Common myeloid progenitor, CD34-positive (primary cell): ENCODE data around the gene TROAP.
"Not testable (repeated sequence)": the region's sequence is repeated elsewhere in the genome, so short reads cannot be mapped to it uniquely, and the experiment has no call there.

Source experiments
- CTCF ChIA-PET: fragments of 350-600 bp; sonication (Branson Sonifier 250); formaldehyde crosslinking; loops from one replicate; lab custom pipeline; 2021; ENCODE audit warnings: antibody characterized with exemption; lab: Charles Lee
- POLR2A ChIA-PET: fragments of 350-600 bp; sonication (Branson Sonifier 250); formaldehyde crosslinking; loops from one replicate; lab custom pipeline; 2021; ENCODE audit warnings: antibody characterized with exemption; lab: Charles Lee
- DNase-seq, 3 donors: peaks; one replicate each; pipeline versions ENCODE4 v3.0.0 to v3.0.0-alpha.2; 2013
- H3K27ac ChIP-seq, 2 experiments: 1 replicate in 1 of 2; 2 replicates in 1 of 2; pipeline ENCODE4 v1.7.0; 2013; ENCODE audit warnings: inconsistent platforms in 2 of 2, low read length in 2 of 2, mild to moderate bottlenecking in 2 of 2, low read depth in 1 of 2, moderate library complexity in 1 of 2; ENCODE audit not compliant: severe bottlenecking in 2 of 2, insufficient read depth in 1 of 2, poor library complexity in 1 of 2
- H3K27me3 ChIP-seq, 5 experiments: replicated peaks in 2 of 5; 1 replicate in 3 of 5; 2 replicates in 2 of 5; pipeline versions ENCODE4 v1.6.1 to v1.7.0; 2013; ENCODE audit warnings: low read length in 4 of 5, mild to moderate bottlenecking in 2 of 5, moderate library complexity in 2 of 5, inconsistent platforms in 1 of 5; ENCODE audit not compliant: insufficient read depth in 5 of 5, control insufficient read depth in 4 of 5
- H3K36me3 ChIP-seq, 4 experiments: 1 replicate in 2 of 4; 2 replicates in 2 of 4; pipeline versions ENCODE4 v1.6.1 to v1.7.0; 2013; ENCODE audit warnings: low read length in 3 of 4, control low read depth in 1 of 4, mild to moderate bottlenecking in 1 of 4; ENCODE audit not compliant: control insufficient read depth in 4 of 4, insufficient read depth in 4 of 4
- H3K4me1 ChIP-seq, 4 experiments: 1 replicate in 3 of 4; 2 replicates in 1 of 4; pipeline versions ENCODE4 v1.6.1 to v1.7.1; 2013; ENCODE audit warnings: low read length in 3 of 4, mild to moderate bottlenecking in 3 of 4, control low read depth in 1 of 4, inconsistent platforms in 1 of 4, moderate library complexity in 1 of 4; ENCODE audit not compliant: control insufficient read depth in 4 of 4, insufficient read depth in 4 of 4; ENCODE audit errors: control extremely low read depth in 1 of 4
- H3K4me3 ChIP-seq, 7 experiments: 1 replicate in 4 of 7; 2 replicates in 3 of 7; pipeline versions ENCODE4 v1.5.1 to v1.7.0; 2013; ENCODE audit warnings: mild to moderate bottlenecking in 7 of 7, low read length in 6 of 7, moderate library complexity in 6 of 7, inconsistent platforms in 2 of 7, low read depth in 2 of 7, control low read depth in 1 of 7; ENCODE audit not compliant: insufficient read depth in 4 of 7, control insufficient read depth in 1 of 7; ENCODE audit errors: extremely low read depth in 1 of 7
- H3K9me3 ChIP-seq, 5 experiments: 1 replicate in 4 of 5; 2 replicates in 1 of 5; pipeline versions ENCODE4 v1.6.1 to v1.7.1; 2013; ENCODE audit warnings: low read length in 4 of 5, mild to moderate bottlenecking in 2 of 5, inconsistent platforms in 1 of 5, low read depth in 1 of 5, moderate library complexity in 1 of 5; ENCODE audit not compliant: control insufficient read depth in 4 of 5, insufficient read depth in 2 of 5; ENCODE audit errors: control extremely low read depth in 1 of 5
- WGBS: methylation state at CpG from one replicate; pipeline ENCODE4 v1.1.5; 2013; ENCODE audit not compliant: insufficient coverage; 5-methylcytosine and 5-hydroxymethylcytosine counted together

TROAP gene

DNA sequence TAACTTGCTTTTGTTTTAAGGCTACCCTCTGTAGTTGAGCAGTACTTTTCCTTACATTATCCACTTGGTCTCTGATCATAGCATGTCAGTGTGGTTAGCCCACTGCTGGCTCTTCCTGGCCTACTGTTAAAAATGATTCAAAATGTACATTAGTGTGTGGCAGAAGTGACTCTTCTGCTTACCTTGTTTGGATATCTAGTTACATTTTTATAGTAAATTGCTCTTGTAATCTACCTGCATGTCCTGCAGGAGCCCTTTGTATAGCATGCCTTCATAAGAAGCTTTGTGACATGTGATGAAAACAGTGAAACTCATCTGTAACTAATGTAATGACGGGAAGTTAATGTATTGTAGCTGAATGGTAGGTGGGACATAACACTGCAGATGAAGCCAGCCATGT, 52.4 kb downstream of the TROAP start:
- WGBS, result 92% methylated on average over 1 of the region's 1 CpG
- peaks cover 0 to 2% (median 0%) of the 10 kb centered on the region in 4 experiments for H3K4me1 ChIP-seq
- no peaks in the 10 kb centered on the region for H3K9me3 ChIP-seq
- H3K27me3 ChIP-seq, result no peaks in the 10 kb centered on the region
- DNase-seq, result no peak
- H3K27ac ChIP-seq, result no peak overlapping the region
- H3K36me3 ChIP-seq, result no peaks in the 10 kb centered on the region
- POLR2A ChIA-PET, result no interaction called here
- H3K4me3 ChIP-seq, result no peak overlapping the region
- CTCF ChIA-PET, result interaction anchor here (0.6 to 1.0 kb wide), 2 partner anchors 12 to 82 kb away, joined by 3 to 4 read pairs; no protein-coding TSS in a partner anchor

DNA sequence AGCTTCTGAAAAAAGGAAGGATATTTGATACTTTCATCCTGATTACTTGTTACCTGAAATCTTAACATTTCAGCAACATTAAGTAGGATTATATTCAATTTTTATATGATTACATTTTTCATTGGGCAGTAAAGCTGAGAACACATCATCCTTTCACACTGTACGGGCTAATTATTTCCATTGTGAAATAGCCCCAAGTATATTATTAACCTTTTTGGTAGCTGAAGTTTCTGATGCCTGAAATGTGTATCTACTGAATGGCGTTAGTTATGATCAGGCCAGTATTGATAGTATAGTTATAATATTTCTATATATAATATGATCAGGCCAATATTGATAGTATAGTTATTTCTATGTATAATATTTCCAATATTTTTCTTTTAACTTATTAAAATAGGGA, 54.3 kb downstream of the TROAP start:
- POLR2A ChIA-PET, result no interaction called here
- CTCF ChIA-PET, result interaction anchor here (0.8 to 1.6 kb wide), 8 partner anchors 8 to 136 kb away, joined by 3 to 7 read pairs (median 3); no protein-coding TSS in a partner anchor
- H3K27ac ChIP-seq, result no peak overlapping the region
- no peaks in the 10 kb centered on the region for H3K36me3 ChIP-seq
- no peaks in the 10 kb centered on the region for H3K27me3 ChIP-seq
- no peak for DNase-seq
- no peak overlapping the region for H3K4me3 ChIP-seq
- H3K4me1 ChIP-seq, result no peaks in the 10 kb centered on the region
- WGBS, result no CpG with 5 or more reads among the region's 2 CpGs
- no peaks in the 10 kb centered on the region for H3K9me3 ChIP-seq

DNA sequence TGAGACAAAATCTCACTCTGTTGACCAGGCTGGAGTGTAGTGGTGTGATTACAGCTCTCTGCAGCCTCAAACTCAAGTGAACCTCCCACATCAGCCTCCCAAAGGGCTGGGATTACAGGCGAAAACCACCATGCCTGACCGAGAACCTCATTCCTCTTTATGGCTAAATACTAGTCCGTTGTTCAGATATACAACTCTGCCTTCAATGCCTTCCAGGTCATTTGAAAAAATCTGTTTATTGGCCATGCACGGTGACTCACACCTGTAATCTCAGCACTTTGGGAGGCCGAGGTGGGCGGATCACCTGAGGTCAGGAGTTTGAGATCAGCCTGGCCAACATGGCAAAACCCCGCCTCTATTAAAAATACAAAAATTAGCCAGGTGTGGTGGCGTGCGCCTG, 57.1 kb downstream of the TROAP start:
- CTCF ChIA-PET, result interaction anchor here (0.5 to 0.8 kb wide), 2 partner anchors 10 to 19 kb away, joined by 4 read pairs; no protein-coding TSS in a partner anchor
- H3K27me3 ChIP-seq, H3K4me1 ChIP-seq, H3K27ac ChIP-seq, POLR2A ChIA-PET, DNase-seq, H3K9me3 ChIP-seq, H3K4me3 ChIP-seq, H3K36me3 ChIP-seq: not testable (repeated sequence)
- WGBS, result 97% methylated on average over 4 of the region's 9 CpGs
